ENCODE data around the gene TROAP. TPM values are rescaled to one million over a fixed set of nuclear protein-coding genes. Genes with fewer than 3 reads are reported as not detected.

The TROAP gene
- total RNA-seq, 2 donors from 2014 or later = 60.5 to 87.4 TPM

DNA sequence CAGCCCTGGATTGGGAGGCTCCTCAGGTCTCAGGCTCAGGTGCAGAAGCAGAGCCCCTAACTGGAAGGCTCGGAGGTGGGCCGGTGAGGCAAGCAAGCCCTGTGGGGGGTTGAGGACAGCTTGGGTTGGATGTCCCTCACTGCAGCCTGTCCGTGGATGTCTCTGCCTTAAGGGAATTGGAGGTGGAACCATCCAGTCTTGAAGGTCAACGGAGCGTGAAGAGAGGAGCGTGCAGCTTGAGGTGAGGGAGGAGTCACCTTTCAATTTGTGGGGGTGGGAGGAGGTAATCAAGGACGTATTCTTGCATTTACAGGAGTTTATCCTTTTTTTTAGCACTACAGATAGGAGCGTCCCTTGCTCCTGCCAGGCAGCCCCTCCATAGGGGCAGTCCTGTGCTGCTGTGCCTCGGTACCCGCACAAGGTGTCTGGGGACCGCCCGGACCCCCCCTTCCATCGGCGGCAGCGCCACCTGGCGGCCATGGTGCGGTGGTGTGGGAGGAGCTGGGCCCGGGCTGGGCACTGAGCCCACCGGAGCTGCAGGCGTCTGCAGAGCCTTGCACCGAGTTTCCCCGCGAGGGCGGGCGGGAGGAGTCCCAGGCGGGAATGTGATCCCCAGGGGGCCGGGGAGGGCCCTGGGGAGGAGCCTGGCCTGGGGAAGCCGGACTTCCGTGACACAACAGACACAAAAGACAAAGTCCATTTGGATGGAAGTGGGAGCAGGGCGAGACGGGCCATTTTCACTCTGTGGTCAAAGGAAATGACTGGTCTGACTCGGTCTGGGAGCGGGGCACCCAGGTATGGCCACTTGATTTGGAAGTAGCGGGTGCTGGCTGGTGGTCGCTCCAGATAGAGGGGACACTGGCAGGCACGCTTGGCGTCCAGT lies 24.5 kb downstream of the TROAP start:
- peak overlapping the region; percentile 58 for H3K4me3 Mint-ChIP-seq
- TF ChIP-seq, protein P1, sequence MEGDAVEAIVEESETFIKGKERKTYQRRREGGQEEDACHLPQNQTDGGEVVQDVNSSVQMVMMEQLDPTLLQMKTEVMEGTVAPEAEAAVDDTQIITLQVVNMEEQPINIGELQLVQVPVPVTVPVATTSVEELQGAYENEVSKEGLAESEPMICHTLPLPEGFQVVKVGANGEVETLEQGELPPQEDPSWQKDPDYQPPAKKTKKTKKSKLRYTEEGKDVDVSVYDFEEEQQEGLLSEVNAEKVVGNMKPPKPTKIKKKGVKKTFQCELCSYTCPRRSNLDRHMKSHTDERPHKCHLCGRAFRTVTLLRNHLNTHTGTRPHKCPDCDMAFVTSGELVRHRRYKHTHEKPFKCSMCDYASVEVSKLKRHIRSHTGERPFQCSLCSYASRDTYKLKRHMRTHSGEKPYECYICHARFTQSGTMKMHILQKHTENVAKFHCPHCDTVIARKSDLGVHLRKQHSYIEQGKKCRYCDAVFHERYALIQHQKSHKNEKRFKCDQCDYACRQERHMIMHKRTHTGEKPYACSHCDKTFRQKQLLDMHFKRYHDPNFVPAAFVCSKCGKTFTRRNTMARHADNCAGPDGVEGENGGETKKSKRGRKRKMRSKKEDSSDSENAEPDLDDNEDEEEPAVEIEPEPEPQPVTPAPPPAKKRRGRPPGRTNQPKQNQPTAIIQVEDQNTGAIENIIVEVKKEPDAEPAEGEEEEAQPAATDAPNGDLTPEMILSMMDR (conservative IDR thresholded peaks at IDR 0.05) = peak; percentile 100
- Histone ChIP-seq H3K4me1 (ENCODE audit: control insufficient read depth, insufficient read depth, low read length) (peaks cover 5% of the 10 kb centered on the region), H3K4me3 (ENCODE audit: low read length) (peak overlapping the region; percentile 72), H3K27ac (ENCODE audit: low read depth, low read length) (no peak overlapping the region), H3K9me3 (ENCODE audit: control insufficient read depth, low read length) (no peaks in the 10 kb centered on the region), H3K9ac (ENCODE audit: extremely low read depth, low read length, poor library complexity, severe bottlenecking) (no peak overlapping the region), H3K27me3 (ENCODE audit: control insufficient read depth, insufficient read depth, low read length, poor library complexity, severe bottlenecking) (peaks cover 69% of the 10 kb centered on the region), H3K36me3 (ENCODE audit: control insufficient read depth, insufficient read depth, low read length) (peaks cover 4% of the 10 kb centered on the region)
- WGBS, 2 experiments (ENCODE audit: insufficient coverage in 1 of 2, insufficient read length in 1 of 2) = 15 to 21% methylated on average over 12 to 37 of the region's 37 CpGs
- H3K27me3 Mint-ChIP-seq (ENCODE audit: insufficient read depth) = peaks cover 82% of the 10 kb centered on the region
- H3K4me1 Mint-ChIP-seq = peaks cover 15% of the 10 kb centered on the region
- no peak overlapping the region for H3K27ac Mint-ChIP-seq
- peak; percentile 98 for DNase-seq
- no peaks in the 10 kb centered on the region for H3K36me3 Mint-ChIP-seq (ENCODE audit: low read depth)
- H3K9me3 Mint-ChIP-seq = no peaks in the 10 kb centered on the region

DNA sequence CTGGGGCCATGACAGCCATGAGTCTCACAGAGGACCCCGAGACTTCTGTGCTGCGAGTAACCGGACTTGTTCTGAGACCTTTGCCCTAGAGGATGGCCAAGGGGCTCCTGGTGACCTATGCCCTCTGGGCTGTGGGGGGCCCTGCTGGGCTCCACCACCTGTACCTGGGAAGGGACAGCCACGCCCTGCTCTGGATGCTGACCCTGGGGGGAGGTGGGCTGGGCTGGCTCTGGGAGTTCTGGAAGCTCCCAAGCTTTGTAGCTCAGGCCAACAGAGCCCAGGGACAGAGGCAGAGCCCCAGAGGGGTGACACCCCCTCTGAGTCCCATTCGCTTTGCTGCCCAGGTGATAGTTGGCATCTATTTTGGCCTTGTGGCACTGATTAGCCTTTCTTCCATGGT lies 25.7 kb downstream of the TROAP start:
- H3K27ac Mint-ChIP-seq = no peak overlapping the region

DNA sequence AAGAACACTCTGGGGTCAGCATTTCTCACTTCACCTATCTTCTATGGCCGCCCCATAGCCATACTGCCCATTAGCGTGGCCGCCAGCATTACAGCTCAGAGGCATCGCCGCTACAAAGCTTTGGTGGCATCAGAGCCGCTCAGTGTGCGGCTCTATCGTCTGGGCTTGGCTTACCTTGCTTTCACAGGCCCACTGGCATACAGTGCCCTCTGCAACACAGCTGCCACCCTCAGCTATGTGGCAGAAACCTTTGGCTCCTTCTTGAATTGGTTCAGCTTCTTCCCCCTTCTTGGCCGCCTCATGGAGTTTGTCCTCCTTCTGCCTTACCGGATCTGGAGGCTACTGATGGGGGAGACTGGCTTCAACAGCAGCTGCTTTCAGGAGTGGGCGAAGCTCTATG lies 26.2 kb downstream of the TROAP start:
- Mint-ChIP-seq H3K9me3 (no peaks in the 10 kb centered on the region), H3K4me3 (no peak overlapping the region), H3K4me1 (peaks cover 12% of the 10 kb centered on the region), H3K27me3 (ENCODE audit: insufficient read depth) (peaks cover 65% of the 10 kb centered on the region), H3K36me3 (ENCODE audit: low read depth) (no peaks in the 10 kb centered on the region), H3K27ac (no peak overlapping the region)
- no peaks in the 10 kb centered on the region for H3K9me3 ChIP-seq (ENCODE audit: control insufficient read depth, low read length)
- TF ChIP-seq, protein P1 (conservative IDR thresholded peaks at IDR 0.05) = no peak
- no peaks in the 10 kb centered on the region for H3K4me1 ChIP-seq (ENCODE audit: control insufficient read depth, insufficient read depth, low read length)
- peaks cover 4% of the 10 kb centered on the region for H3K36me3 ChIP-seq (ENCODE audit: control insufficient read depth, insufficient read depth, low read length)
- no peak overlapping the region for H3K27ac ChIP-seq (ENCODE audit: low read depth, low read length)
- DNase-seq = peak; percentile 36
- WGBS, 2 experiments (ENCODE audit: insufficient coverage in 1 of 2, insufficient read length in 1 of 2) = 95 to 99% methylated on average over 8 to 11 of the region's 11 CpGs
- H3K4me3 ChIP-seq (ENCODE audit: low read length) = no peak overlapping the region
- H3K9ac ChIP-seq (ENCODE audit: extremely low read depth, low read length, poor library complexity, severe bottlenecking) = no peak overlapping the region
- peaks cover 51% of the 10 kb centered on the region for H3K27me3 ChIP-seq (ENCODE audit: control insufficient read depth, insufficient read depth, low read length, poor library complexity, severe bottlenecking)

More for the DNA sequence above, 25.7 kb downstream of the TROAP start:
- H3K4me1 Mint-ChIP-seq = peaks cover 12% of the 10 kb centered on the region
- H3K27me3 Mint-ChIP-seq (ENCODE audit: insufficient read depth) = peaks cover 70% of the 10 kb centered on the region
- WGBS, 2 experiments (ENCODE audit: insufficient coverage in 1 of 2, insufficient read length in 1 of 2) = 95 to 100% methylated on average over 4 to 5 of the region's 5 CpGs
- Histone ChIP-seq H3K9me3 (ENCODE audit: control insufficient read depth, low read length) (no peaks in the 10 kb centered on the region), H3K36me3 (ENCODE audit: control insufficient read depth, insufficient read depth, low read length) (peaks cover 4% of the 10 kb centered on the region), H3K27me3 (ENCODE audit: control insufficient read depth, insufficient read depth, low read length, poor library complexity, severe bottlenecking) (peaks cover 56% of the 10 kb centered on the region), H3K4me3 (ENCODE audit: low read length) (no peak overlapping the region), H3K9ac (ENCODE audit: extremely low read depth, low read length, poor library complexity, severe bottlenecking) (no peak overlapping the region), H3K4me1 (ENCODE audit: control insufficient read depth, insufficient read depth, low read length) (no peaks in the 10 kb centered on the region), H3K27ac (ENCODE audit: low read depth, low read length) (no peak overlapping the region)
- no peak overlapping the region for H3K4me3 Mint-ChIP-seq
- H3K36me3 Mint-ChIP-seq (ENCODE audit: low read depth) = no peaks in the 10 kb centered on the region
- TF ChIP-seq, protein P1 (conservative IDR thresholded peaks at IDR 0.05) = no peak
- no peaks in the 10 kb centered on the region for H3K9me3 Mint-ChIP-seq
- DNase-seq = peak; percentile 35

Measured in endodermal cell (in vitro differentiated cells).